Ishikawa (cell line): ENCODE measurements around the gene AP3B1.

Experiments
- CEBPB ChIP-seq: IDR thresholded peaks from 2 replicates; pipeline ENCODE4 v1.6.1; 2012
- CREB1 ChIP-seq: IDR thresholded peaks from 2 replicates; pipeline ENCODE4 v1.6.1; 2012; ENCODE audit warnings: low read depth
- EGR1 ChIP-seq: IDR thresholded peaks from 2 replicates; pipeline ENCODE4 v1.6.1; 2012
- EP300 ChIP-seq: IDR thresholded peaks from 2 replicates; pipeline ENCODE4 v1.6.1; 2012; ENCODE audit warnings: borderline replicate concordance
- FOXM1 ChIP-seq: IDR thresholded peaks from 2 replicates; pipeline ENCODE4 v1.6.1; 2012; ENCODE audit warnings: low read depth, borderline replicate concordance
- RAD21 ChIP-seq: IDR thresholded peaks from 2 replicates; pipeline ENCODE4 v1.6.1; 2012; ENCODE audit warnings: low read depth
- TAF1 ChIP-seq: IDR thresholded peaks from 2 replicates; pipeline ENCODE4 v1.6.1; 2012; ENCODE audit warnings: low read depth, mild to moderate bottlenecking
- TEAD4 ChIP-seq: IDR thresholded peaks from 2 replicates; pipeline ENCODE4 v1.6.1; 2012
- USF1 ChIP-seq: IDR thresholded peaks from 2 replicates; pipeline ENCODE4 v1.6.1; 2012
- YY1 ChIP-seq: IDR thresholded peaks from 2 replicates; pipeline ENCODE4 v1.6.1; 2012; ENCODE audit warnings: low read depth
- ZBTB7A ChIP-seq: IDR thresholded peaks from 2 replicates; pipeline ENCODE4 v1.6.1; 2012; ENCODE audit warnings: low read depth
- TF ChIP-seq, protein P1 (sequence below): IDR thresholded peaks from 2 replicates; pipeline ENCODE4 v1.6.1; 2012
- TF ChIP-seq, protein P2 (sequence below): IDR thresholded peaks from 2 replicates; pipeline ENCODE4 v1.6.1; 2012; ENCODE audit warnings: low read depth, mild to moderate bottlenecking

DNA sequence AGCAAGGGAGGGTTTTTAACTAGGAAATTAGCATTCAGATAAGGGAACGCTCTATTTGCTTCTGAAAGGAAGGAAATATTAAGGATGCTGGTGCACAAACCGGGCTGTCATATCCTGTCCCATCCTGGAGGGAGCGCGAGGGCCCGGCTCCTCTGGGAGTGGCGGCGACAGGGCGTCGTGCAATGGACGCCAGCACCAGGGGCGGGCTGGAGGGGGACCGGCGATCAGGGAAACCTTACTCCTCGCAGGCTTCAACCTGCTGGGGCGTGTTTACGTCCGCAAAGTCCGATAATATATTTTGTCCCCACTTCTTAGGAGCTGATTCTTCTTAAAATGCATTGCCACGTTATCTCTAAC lies 321.3 kb downstream of the AP3B1 start:
- TF ChIP-seq TAF1 (no peak), USF1 (no peak), CEBPB (no peak), RAD21 (no peak), YY1 (no peak), TEAD4 (no peak), ZBTB7A (no peak), EP300 (no peak), CREB1 (no peak), EGR1 (no peak), FOXM1 (no peak)
- TF ChIP-seq, protein P1, sequence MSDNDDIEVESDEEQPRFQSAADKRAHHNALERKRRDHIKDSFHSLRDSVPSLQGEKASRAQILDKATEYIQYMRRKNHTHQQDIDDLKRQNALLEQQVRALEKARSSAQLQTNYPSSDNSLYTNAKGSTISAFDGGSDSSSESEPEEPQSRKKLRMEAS = no peak
- TF ChIP-seq, protein P2, sequence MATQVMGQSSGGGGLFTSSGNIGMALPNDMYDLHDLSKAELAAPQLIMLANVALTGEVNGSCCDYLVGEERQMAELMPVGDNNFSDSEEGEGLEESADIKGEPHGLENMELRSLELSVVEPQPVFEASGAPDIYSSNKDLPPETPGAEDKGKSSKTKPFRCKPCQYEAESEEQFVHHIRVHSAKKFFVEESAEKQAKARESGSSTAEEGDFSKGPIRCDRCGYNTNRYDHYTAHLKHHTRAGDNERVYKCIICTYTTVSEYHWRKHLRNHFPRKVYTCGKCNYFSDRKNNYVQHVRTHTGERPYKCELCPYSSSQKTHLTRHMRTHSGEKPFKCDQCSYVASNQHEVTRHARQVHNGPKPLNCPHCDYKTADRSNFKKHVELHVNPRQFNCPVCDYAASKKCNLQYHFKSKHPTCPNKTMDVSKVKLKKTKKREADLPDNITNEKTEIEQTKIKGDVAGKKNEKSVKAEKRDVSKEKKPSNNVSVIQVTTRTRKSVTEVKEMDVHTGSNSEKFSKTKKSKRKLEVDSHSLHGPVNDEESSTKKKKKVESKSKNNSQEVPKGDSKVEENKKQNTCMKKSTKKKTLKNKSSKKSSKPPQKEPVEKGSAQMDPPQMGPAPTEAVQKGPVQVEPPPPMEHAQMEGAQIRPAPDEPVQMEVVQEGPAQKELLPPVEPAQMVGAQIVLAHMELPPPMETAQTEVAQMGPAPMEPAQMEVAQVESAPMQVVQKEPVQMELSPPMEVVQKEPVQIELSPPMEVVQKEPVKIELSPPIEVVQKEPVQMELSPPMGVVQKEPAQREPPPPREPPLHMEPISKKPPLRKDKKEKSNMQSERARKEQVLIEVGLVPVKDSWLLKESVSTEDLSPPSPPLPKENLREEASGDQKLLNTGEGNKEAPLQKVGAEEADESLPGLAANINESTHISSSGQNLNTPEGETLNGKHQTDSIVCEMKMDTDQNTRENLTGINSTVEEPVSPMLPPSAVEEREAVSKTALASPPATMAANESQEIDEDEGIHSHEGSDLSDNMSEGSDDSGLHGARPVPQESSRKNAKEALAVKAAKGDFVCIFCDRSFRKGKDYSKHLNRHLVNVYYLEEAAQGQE = no peak
